Sigmoid colon (tissue), 7 donors: ENCODE results near the gene MAML3. TPM values are rescaled to one million over a fixed set of nuclear protein-coding genes. Genes with fewer than 3 reads are reported as not detected.

Source experiments
- DNase-seq: peaks from one replicate; pipeline ENCODE4 v3.0.0-alpha.2; 2019
- H3K27ac ChIP-seq, 4 donors: fragments of 200-600 bp; sonication (generic); one replicate each; pipeline ENCODE4 v1.5.1; 2016 to 2019; ENCODE audit warnings: mild to moderate bottlenecking in 1 of 4
- H3K27me3 ChIP-seq, 3 donors: fragments of 200-600 bp; sonication (generic); one replicate each; pipeline ENCODE4 v1.5.1; 2019; ENCODE audit warnings: mild to moderate bottlenecking in 1 of 3
- H3K36me3 ChIP-seq, 4 donors: fragments of 200-600 bp; sonication (generic); one replicate each; pipeline ENCODE4 v1.5.1; 2016 to 2019
- H3K4me1 ChIP-seq, 4 donors: fragments of 200-600 bp; sonication (generic); one replicate each; pipeline ENCODE4 v1.5.1; 2017 to 2019
- H3K4me3 ChIP-seq, 4 donors: fragments of 200-600 bp; sonication (generic); one replicate each; pipeline ENCODE4 v1.5.1; 2017 to 2019; ENCODE audit warnings: mild to moderate bottlenecking in 2 of 4, moderate library complexity in 1 of 4
- H3K9me3 ChIP-seq, 4 donors: fragments of 200-600 bp in 3 of 4; sonication (generic) in 3 of 4; one replicate each; pipeline versions ENCODE4 v1.5.1 to v1.6.1; 2013 to 2019
- CTCF ChIP-seq, 4 experiments: fragments of 450-650 bp in 3 of 4; fragments of 200-600 bp in 1 of 4; IDR thresholded peaks; one replicate each; pipeline ENCODE4 v1.5.1; 2016 to 2019; ENCODE audit warnings: antibody characterized with exemption in 4 of 4, mild to moderate bottlenecking in 3 of 4, moderate library complexity in 2 of 4
- EP300 ChIP-seq, 4 donors: sonication (generic); formaldehyde crosslinking; IDR thresholded peaks; one replicate each; pipeline ENCODE4 v1.6.1; 2017; ENCODE audit warnings: antibody characterized with exemption in 4 of 4
- POLR2A ChIP-seq, 2 donors: fragments of 450-650 bp; IDR thresholded peaks; one replicate each; pipeline ENCODE4 v1.6.1; 2016; ENCODE audit warnings: antibody characterized with exemption in 2 of 2, mild to moderate bottlenecking in 2 of 2, moderate library complexity in 2 of 2
- POLR2AphosphoS5 ChIP-seq, 4 donors: sonication (generic); formaldehyde crosslinking; IDR thresholded peaks; one replicate each; pipeline ENCODE4 v1.6.1; 2017; ENCODE audit warnings: antibody characterized with exemption in 4 of 4
- WGBS, 2 donors: extraction: QIAGEN DNeasy Blood & Tissue Kit; methylation state at CpG; one replicate each; pipeline ENCODE4 v1.1.7; 2013; 5-methylcytosine and 5-hydroxymethylcytosine counted together
- intact Hi-C: fragments of 100-400 bp; cut with DNase I; formaldehyde crosslinking; loops from one replicate; pipeline ENCODE4 v1.15.1; 2023
- polyA plus RNA-seq, 3 donors: library from polyadenylated mRNA; stranded (reverse); fragments of 200-250 nt; gene quantifications; one replicate each; pipeline ENCODE4 v1.2.3, GENCODE V29; 2013
- total RNA-seq, 4 donors: library from RNA; depleted of rRNA; stranded (reverse); fragments of >200 nt; gene quantifications; one replicate each; pipeline ENCODE4 v1.1.0, GENCODE V29; 2016
- donor health status: healthy with polysubstance abuse.
- donor health status: Bipolar disorder and iron deficiency.
- donor health status: healthy.

Gene MAML3
- total and polyA plus RNA-seq, 7 donors: 3.5 to 16.3 (median 5.4) TPM

- intact Hi-C loops: no loop called here
- WGBS, 2 donors: 90 to 92% methylated on average over 10 of the region's 10 CpGs
Observed at GRCh38 chr4:139718833-139719232, 435.2 kb downstream of the MAML3 start.

GRCh38 chr4:139718358-139718757, 435.6 kb downstream of the MAML3 start:
- TF ChIP-seq EP300 (IDR thresholded peaks at IDR 0.05) (no peak), CTCF (IDR thresholded peaks at IDR 0.05) (no peak), POLR2A (IDR thresholded peaks at IDR 0.05) (no peak), POLR2AphosphoS5 (IDR thresholded peaks at IDR 0.05) (no peak)
- intact Hi-C loops: no loop called here
- no peak overlapping the region for H3K27ac ChIP-seq
- peaks cover 0 to 28% (median 4%) of the 10 kb centered on the region in 4 donors for H3K36me3 ChIP-seq
- peaks cover 0 to 6% (median 5%) of the 10 kb centered on the region in 4 donors for H3K4me1 ChIP-seq
- no peaks in the 10 kb centered on the region for H3K27me3 ChIP-seq
- H3K9me3 ChIP-seq: no peaks in the 10 kb centered on the region
- WGBS, 2 donors: 93 to 95% methylated on average over 6 of the region's 6 CpGs
- DNase-seq: no peak
- no peak overlapping the region for H3K4me3 ChIP-seq

More at GRCh38 chr4:139718833-139719232, 435.2 kb downstream of the MAML3 start:
- Histone ChIP-seq H3K27ac (no peak overlapping the region), H3K4me1 (peaks cover 0 to 5% (median 3%) of the 10 kb centered on the region in 4 donors), H3K27me3 (no peaks in the 10 kb centered on the region), H3K36me3 (peaks cover 0 to 28% (median 4%) of the 10 kb centered on the region in 4 donors), H3K9me3 (no peaks in the 10 kb centered on the region), H3K4me3 (no peak overlapping the region)
- TF ChIP-seq EP300 (IDR thresholded peaks at IDR 0.05) (no peak), POLR2A (IDR thresholded peaks at IDR 0.05) (no peak), CTCF (IDR thresholded peaks at IDR 0.05) (no peak), POLR2AphosphoS5 (IDR thresholded peaks at IDR 0.05) (no peak)
- no peak for DNase-seq

GRCh38 chr4:139715746-139716391, 438.1 kb downstream of the MAML3 start:
- H3K4me1 ChIP-seq: peaks cover 0 to 26% (median 20%) of the 10 kb centered on the region in 4 donors

GRCh38 chr4:139712882-139713281, 441.1 kb downstream of the MAML3 start:
- TF ChIP-seq CTCF (IDR thresholded peaks at IDR 0.05): no peak
- TF ChIP-seq EP300 (IDR thresholded peaks at IDR 0.05): no peak
- no peak for TF ChIP-seq POLR2A (IDR thresholded peaks at IDR 0.05)
- no peak for TF ChIP-seq POLR2AphosphoS5 (IDR thresholded peaks at IDR 0.05)
- H3K27ac ChIP-seq: peak overlapping the region; percentile 15 to 60 (median 33)
- H3K4me1 ChIP-seq: peaks cover 0 to 27% (median 20%) of the 10 kb centered on the region in 4 donors
- H3K4me3 ChIP-seq: no peak overlapping the region
- intact Hi-C loops: no loop called here
- H3K9me3 ChIP-seq: no peaks in the 10 kb centered on the region
- H3K36me3 ChIP-seq: peaks cover 0 to 6% (median 0%) of the 10 kb centered on the region in 4 donors
- no peaks in the 10 kb centered on the region for H3K27me3 ChIP-seq
- no peak for DNase-seq
- WGBS, 2 donors: 88 to 96% methylated on average over 2 of the region's 2 CpGs

More at GRCh38 chr4:139715746-139716391, 438.1 kb downstream of the MAML3 start:
- no peaks in the 10 kb centered on the region for H3K27me3 ChIP-seq
- intact Hi-C loops: loop anchor here (1.0 kb wide), 1 partner anchor 40 kb away; no protein-coding TSS in a partner anchor
- no peak overlapping the region for H3K27ac ChIP-seq
- no peaks in the 10 kb centered on the region for H3K9me3 ChIP-seq
- no peak overlapping the region for H3K4me3 ChIP-seq
- DNase-seq: no peak
- peaks cover 0 to 28% (median 4%) of the 10 kb centered on the region in 4 donors for H3K36me3 ChIP-seq
- no peak for TF ChIP-seq CTCF (IDR thresholded peaks at IDR 0.05)
- no peak for TF ChIP-seq EP300 (IDR thresholded peaks at IDR 0.05)
- TF ChIP-seq POLR2A (IDR thresholded peaks at IDR 0.05): no peak
- TF ChIP-seq POLR2AphosphoS5 (IDR thresholded peaks at IDR 0.05): no peak
- WGBS, 2 donors: 90 to 91% methylated on average over 9 of the region's 9 CpGs
